NB4 (cell line): ENCODE measurements around the gene SLC7A11.

Experiments used
- MYC ChIP-seq: IDR thresholded peaks from 2 replicates; pipeline ENCODE4 v1.6.1; 2011; ENCODE audit warnings: low read depth, low read length
- POLR2A ChIP-seq: IDR thresholded peaks from 2 replicates; pipeline ENCODE4 v1.6.1; 2011; ENCODE audit warnings: mild to moderate bottlenecking; ENCODE audit not compliant: insufficient read length; ENCODE audit errors: extremely low read depth
- TF ChIP-seq, protein P1 (sequence below): IDR thresholded peaks from 2 replicates; pipeline ENCODE4 v1.6.1; 2011; ENCODE audit warnings: low read depth, low read length
- TF ChIP-seq, protein P2 (sequence below): IDR thresholded peaks from one replicate; pipeline ENCODE4 v1.5.1; 2012; ENCODE audit warnings: low read depth, low read length

DNA sequence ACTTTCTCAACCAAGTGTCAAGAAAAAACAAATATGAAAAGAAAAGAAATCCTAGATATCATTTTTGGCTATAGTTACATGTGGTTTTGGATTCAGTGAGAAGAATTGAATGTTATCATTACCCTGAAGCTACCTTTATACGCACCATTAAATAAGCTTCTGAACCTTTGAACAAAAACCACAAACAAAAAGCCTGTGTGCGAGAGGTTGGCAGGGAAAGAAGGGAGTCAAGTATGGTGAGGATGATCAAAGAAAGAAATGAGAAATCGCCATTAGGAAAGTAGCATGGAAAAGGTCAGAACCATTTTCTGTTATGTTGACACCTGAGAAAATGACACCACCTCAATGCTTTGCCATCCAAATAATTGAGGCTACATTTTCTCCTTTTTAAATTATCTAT is 1.2 kb upstream of the SLC7A11 start:
- TF ChIP-seq, protein P1, sequence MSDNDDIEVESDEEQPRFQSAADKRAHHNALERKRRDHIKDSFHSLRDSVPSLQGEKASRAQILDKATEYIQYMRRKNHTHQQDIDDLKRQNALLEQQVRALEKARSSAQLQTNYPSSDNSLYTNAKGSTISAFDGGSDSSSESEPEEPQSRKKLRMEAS = no peak
- TF ChIP-seq, protein P2, sequence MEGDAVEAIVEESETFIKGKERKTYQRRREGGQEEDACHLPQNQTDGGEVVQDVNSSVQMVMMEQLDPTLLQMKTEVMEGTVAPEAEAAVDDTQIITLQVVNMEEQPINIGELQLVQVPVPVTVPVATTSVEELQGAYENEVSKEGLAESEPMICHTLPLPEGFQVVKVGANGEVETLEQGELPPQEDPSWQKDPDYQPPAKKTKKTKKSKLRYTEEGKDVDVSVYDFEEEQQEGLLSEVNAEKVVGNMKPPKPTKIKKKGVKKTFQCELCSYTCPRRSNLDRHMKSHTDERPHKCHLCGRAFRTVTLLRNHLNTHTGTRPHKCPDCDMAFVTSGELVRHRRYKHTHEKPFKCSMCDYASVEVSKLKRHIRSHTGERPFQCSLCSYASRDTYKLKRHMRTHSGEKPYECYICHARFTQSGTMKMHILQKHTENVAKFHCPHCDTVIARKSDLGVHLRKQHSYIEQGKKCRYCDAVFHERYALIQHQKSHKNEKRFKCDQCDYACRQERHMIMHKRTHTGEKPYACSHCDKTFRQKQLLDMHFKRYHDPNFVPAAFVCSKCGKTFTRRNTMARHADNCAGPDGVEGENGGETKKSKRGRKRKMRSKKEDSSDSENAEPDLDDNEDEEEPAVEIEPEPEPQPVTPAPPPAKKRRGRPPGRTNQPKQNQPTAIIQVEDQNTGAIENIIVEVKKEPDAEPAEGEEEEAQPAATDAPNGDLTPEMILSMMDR = no peak
- TF ChIP-seq POLR2A (no peak), MYC (no peak)
